Suprapubic skin (tissue), 3 donors: ENCODE results near the gene CHST10.

Source experiments
- POLR2AphosphoS5 ChIP-seq, 3 donors: sonication (generic); formaldehyde crosslinking; IDR thresholded peaks; one replicate each; pipeline ENCODE4 v1.6.1; 2017; ENCODE audit warnings: antibody characterized with exemption in 3 of 3
- TF ChIP-seq, protein P1 (sequence below), 2 donors: fragments of 200-600 bp in 1 of 2; fragments of 450-650 bp in 1 of 2; sonication (generic) in 1 of 2; IDR thresholded peaks; one replicate each; pipeline ENCODE4 v1.5.1; 2016 to 2019; ENCODE audit warnings: antibody characterized with exemption in 2 of 2, mild to moderate bottlenecking in 1 of 2, moderate library complexity in 1 of 2

- TF ChIP-seq POLR2AphosphoS5 (IDR thresholded peaks at IDR 0.05) = no peak
- TF ChIP-seq, protein P1, sequence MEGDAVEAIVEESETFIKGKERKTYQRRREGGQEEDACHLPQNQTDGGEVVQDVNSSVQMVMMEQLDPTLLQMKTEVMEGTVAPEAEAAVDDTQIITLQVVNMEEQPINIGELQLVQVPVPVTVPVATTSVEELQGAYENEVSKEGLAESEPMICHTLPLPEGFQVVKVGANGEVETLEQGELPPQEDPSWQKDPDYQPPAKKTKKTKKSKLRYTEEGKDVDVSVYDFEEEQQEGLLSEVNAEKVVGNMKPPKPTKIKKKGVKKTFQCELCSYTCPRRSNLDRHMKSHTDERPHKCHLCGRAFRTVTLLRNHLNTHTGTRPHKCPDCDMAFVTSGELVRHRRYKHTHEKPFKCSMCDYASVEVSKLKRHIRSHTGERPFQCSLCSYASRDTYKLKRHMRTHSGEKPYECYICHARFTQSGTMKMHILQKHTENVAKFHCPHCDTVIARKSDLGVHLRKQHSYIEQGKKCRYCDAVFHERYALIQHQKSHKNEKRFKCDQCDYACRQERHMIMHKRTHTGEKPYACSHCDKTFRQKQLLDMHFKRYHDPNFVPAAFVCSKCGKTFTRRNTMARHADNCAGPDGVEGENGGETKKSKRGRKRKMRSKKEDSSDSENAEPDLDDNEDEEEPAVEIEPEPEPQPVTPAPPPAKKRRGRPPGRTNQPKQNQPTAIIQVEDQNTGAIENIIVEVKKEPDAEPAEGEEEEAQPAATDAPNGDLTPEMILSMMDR (IDR thresholded peaks at IDR 0.05) = no peak
These were observed 9.4 kb downstream of the CHST10 start for GRCh38 chr2:100408104-100408503.
